ENCODE data around the gene SOX30. TPM values are rescaled to one million over a fixed set of nuclear protein-coding genes. Genes with fewer than 3 reads are reported as not detected.

The SOX30 gene
- total and polyA plus RNA-seq, 2 donors (not counting 1 experiment from before 2014, with no cell fraction given) = 0.21 to 0.49 TPM

- no peaks in the 10 kb centered on the region for H4K20me1 ChIP-seq (ENCODE audit: control insufficient read depth, insufficient read depth, low read length, poor library complexity, severe bottlenecking)
- DNase-seq (no peak), ATAC-seq (ENCODE audit: low read depth) (no peak)
- Mint-ChIP-seq H3K4me3 (no peak overlapping the region), H3K9me3 (ENCODE audit: insufficient read depth) (no peaks in the 10 kb centered on the region), H3K4me1 (peaks cover 2% of the 10 kb centered on the region), H3K27me3 (no peaks in the 10 kb centered on the region), H3K27ac (no peak overlapping the region)
- H3K79me2 ChIP-seq (ENCODE audit: control insufficient read depth, insufficient read depth, low read length) = no peaks in the 10 kb centered on the region
- H3K27ac ChIP-seq (ENCODE audit: low read length in 2 of 2) = no peak overlapping the region
- H3K4me1 ChIP-seq (ENCODE audit: control insufficient read depth in 2 of 2, insufficient read depth in 2 of 2, low read length in 2 of 2) = no peaks in the 10 kb centered on the region
- 100% methylated on average over 3 of the region's 4 CpGs for WGBS (ENCODE audit: insufficient coverage)
- H3K9ac ChIP-seq (ENCODE audit: low read length) = no peak overlapping the region
- intact Hi-C loops (cut with micrococcal nuclease) = no loop called here
- TF ChIP-seq, protein P1, sequence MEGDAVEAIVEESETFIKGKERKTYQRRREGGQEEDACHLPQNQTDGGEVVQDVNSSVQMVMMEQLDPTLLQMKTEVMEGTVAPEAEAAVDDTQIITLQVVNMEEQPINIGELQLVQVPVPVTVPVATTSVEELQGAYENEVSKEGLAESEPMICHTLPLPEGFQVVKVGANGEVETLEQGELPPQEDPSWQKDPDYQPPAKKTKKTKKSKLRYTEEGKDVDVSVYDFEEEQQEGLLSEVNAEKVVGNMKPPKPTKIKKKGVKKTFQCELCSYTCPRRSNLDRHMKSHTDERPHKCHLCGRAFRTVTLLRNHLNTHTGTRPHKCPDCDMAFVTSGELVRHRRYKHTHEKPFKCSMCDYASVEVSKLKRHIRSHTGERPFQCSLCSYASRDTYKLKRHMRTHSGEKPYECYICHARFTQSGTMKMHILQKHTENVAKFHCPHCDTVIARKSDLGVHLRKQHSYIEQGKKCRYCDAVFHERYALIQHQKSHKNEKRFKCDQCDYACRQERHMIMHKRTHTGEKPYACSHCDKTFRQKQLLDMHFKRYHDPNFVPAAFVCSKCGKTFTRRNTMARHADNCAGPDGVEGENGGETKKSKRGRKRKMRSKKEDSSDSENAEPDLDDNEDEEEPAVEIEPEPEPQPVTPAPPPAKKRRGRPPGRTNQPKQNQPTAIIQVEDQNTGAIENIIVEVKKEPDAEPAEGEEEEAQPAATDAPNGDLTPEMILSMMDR (IDR thresholded peaks at IDR 0.05) = no peak
- no peak for TF ChIP-seq EZH2 (IDR thresholded peaks at IDR 0.05; ENCODE audit: borderline replicate concordance, insufficient read depth, low read depth, low read length, poor library complexity, severe bottlenecking)
- H3K36me3 ChIP-seq (replicated peaks in 1 of 2; ENCODE audit: control extremely low read depth in 1 of 2, control insufficient read depth in 1 of 2, extremely low read depth in 1 of 2, insufficient read depth in 2 of 2, low read length in 1 of 2) = no peaks in the 10 kb centered on the region
- H3K27me3 ChIP-seq (replicated peaks in 1 of 4; ENCODE audit: control extremely low read depth in 1 of 4, control insufficient read depth in 3 of 4, insufficient read depth in 4 of 4, low read length in 3 of 4) = no peaks in the 10 kb centered on the region
- POLR2A ChIA-PET = interaction anchor here (0.6 kb wide), 1 partner anchor 130 kb away, joined by 16 read pairs; no protein-coding TSS in a partner anchor
- H3K4me3 ChIP-seq (ENCODE audit: control extremely low read depth in 1 of 5, extremely low read depth in 1 of 5, insufficient read depth in 1 of 5, low read depth in 2 of 5, low read length in 4 of 5) = no peak overlapping the region
- H3K4me2 ChIP-seq (replicated peaks; ENCODE audit: low read depth, low read length, poor library complexity, severe bottlenecking) = no peak overlapping the region
- H2AFZ ChIP-seq (ENCODE audit: insufficient read depth, low read depth, low read length, poor library complexity, severe bottlenecking) = no peak overlapping the region
- CTCF ChIA-PET = interaction anchor here (0.8 to 2.0 kb wide), 3 partner anchors 9 to 187 kb away, joined by 3 to 5 read pairs (median 3); no protein-coding TSS in a partner anchor
- no peaks in the 10 kb centered on the region for H3K9me3 ChIP-seq (ENCODE audit: control extremely low read depth in 1 of 3, control insufficient read depth in 2 of 3, insufficient read depth in 1 of 3, low read length in 2 of 3)
These were observed 28.8 kb upstream of the SOX30 start for GRCh38 chr5:157681048-157681447.

- no peak overlapping the region for H3K4me3 Mint-ChIP-seq
- 94% methylated on average over 2 of the region's 2 CpGs for WGBS (ENCODE audit: insufficient coverage)
- Histone ChIP-seq H4K20me1 (ENCODE audit: control insufficient read depth, insufficient read depth, low read length, poor library complexity, severe bottlenecking) (no peaks in the 10 kb centered on the region), H3K9me3 (ENCODE audit: control extremely low read depth in 1 of 3, control insufficient read depth in 2 of 3, insufficient read depth in 1 of 3, low read length in 2 of 3) (no peaks in the 10 kb centered on the region), H3K4me1 (ENCODE audit: control insufficient read depth in 2 of 2, insufficient read depth in 2 of 2, low read length in 2 of 2) (no peaks in the 10 kb centered on the region), H3K27me3 (replicated peaks in 1 of 4; ENCODE audit: control extremely low read depth in 1 of 4, control insufficient read depth in 3 of 4, insufficient read depth in 4 of 4, low read length in 3 of 4) (no peaks in the 10 kb centered on the region), H3K9ac (ENCODE audit: low read length) (no peak overlapping the region), H2AFZ (ENCODE audit: insufficient read depth, low read depth, low read length, poor library complexity, severe bottlenecking) (no peak overlapping the region), H3K79me2 (ENCODE audit: control insufficient read depth, insufficient read depth, low read length) (no peaks in the 10 kb centered on the region), H3K36me3 (replicated peaks in 1 of 2; ENCODE audit: control extremely low read depth in 1 of 2, control insufficient read depth in 1 of 2, extremely low read depth in 1 of 2, insufficient read depth in 2 of 2, low read length in 1 of 2) (no peaks in the 10 kb centered on the region), H3K27ac (ENCODE audit: low read length in 2 of 2) (no peak overlapping the region), H3K4me2 (replicated peaks; ENCODE audit: low read depth, low read length, poor library complexity, severe bottlenecking) (no peak overlapping the region), H3K4me3 (ENCODE audit: control extremely low read depth in 1 of 5, extremely low read depth in 1 of 5, insufficient read depth in 1 of 5, low read depth in 2 of 5, low read length in 4 of 5) (no peak overlapping the region)
- no peak for TF ChIP-seq EZH2 (IDR thresholded peaks at IDR 0.05; ENCODE audit: borderline replicate concordance, insufficient read depth, low read depth, low read length, poor library complexity, severe bottlenecking)
- TF ChIP-seq, protein P1 (IDR thresholded peaks at IDR 0.05) = no peak
- ChIA-PET CTCF (interaction anchor here (0.6 kb wide), 1 partner anchor 63 kb away, joined by 3 read pairs; the partner anchor contains the start of gene LSM11), POLR2A (interaction anchor here (0.6 kb wide), 1 partner anchor 129 kb away, joined by 16 read pairs; no protein-coding TSS in a partner anchor)
- no peak for ATAC-seq (ENCODE audit: low read depth)
- intact Hi-C loops (cut with micrococcal nuclease) = no loop called here
- H3K9me3 Mint-ChIP-seq (ENCODE audit: insufficient read depth) = no peaks in the 10 kb centered on the region
- DNase-seq = no peak
- no peaks in the 10 kb centered on the region for H3K27me3 Mint-ChIP-seq
- H3K4me1 Mint-ChIP-seq = peaks cover 2% of the 10 kb centered on the region
- H3K27ac Mint-ChIP-seq = no peak overlapping the region
These were observed 28.0 kb upstream of the SOX30 start for GRCh38 chr5:157680239-157680638.
